ENCODE results near the gene NFIA.

DNA sequence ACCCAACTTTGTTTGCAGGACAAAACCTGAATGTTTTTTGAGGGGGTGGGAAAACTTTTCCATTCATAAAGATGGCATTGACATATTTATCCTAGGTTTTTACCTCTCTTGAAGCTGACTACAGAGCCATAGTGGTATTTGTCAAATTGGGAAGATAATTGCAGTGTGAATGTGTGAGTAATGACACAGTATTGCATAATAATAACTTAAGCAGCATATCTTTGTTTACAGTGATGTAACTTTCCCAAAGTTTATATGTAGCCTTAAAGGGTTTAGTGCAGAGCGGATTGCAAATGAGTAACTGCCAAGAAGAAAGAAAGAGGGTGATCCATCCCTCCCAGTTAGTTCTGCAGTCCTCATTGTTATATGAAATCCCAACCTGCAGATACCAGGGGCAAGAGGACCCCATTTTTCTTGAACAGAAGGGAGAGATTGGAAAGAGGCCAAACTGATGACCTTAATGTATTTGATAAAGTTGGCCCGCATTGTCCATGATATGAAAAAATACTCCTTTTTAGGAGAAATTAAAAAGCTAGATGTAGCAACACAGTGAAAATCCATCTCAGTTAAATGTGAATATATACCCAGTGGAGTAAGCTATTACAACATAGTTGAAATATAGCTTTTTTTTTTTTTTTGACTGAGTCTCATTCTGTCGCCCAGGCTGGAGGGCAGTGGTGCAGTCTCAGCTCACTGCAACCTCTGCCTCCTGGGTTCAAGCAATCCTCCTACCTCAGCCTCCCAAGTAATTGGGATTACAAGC lies 23.7 kb upstream of the NFIA start:
- no peak for TF ChIP-seq CTCF (conservative IDR thresholded peaks at IDR 0.05; ENCODE audit: low read length)
- TF ChIP-seq EZH2phosphoT487 (IDR thresholded peaks at IDR 0.05; ENCODE audit: borderline replicate concordance), result no peak

All from Loucy (cell line).